ENCODE measurements around the gene PHACTR1. TPM values are rescaled to one million over a fixed set of nuclear protein-coding genes. Genes with fewer than 3 reads are reported as not detected.

The PHACTR1 gene
- total and polyA plus RNA-seq, 2 of the 4 experiments (the other 2 are of a cell fraction): not detected

GRCh38 chr6:12760911-12761310, 44.3 kb downstream of the PHACTR1 start:
- no peak overlapping the region for H3K56ac ChIP-seq (ENCODE audit: extremely low read depth, insufficient read depth, low read length)
- H4K20me1 ChIP-seq (ENCODE audit: insufficient read depth, low read length): no peaks in the 10 kb centered on the region
- no peaks in the 10 kb centered on the region for H3K36me3 ChIP-seq (ENCODE audit: control insufficient read depth, insufficient read depth, low read length)
- WGBS, 2 experiments (ENCODE audit: extremely low coverage in 2 of 2, insufficient read length in 1 of 2): 20% methylated on average over 1 of the region's 3 CpGs; no CpG with 5 or more reads in 1 of the 2 experiments
- no peak overlapping the region for H3K4ac ChIP-seq (ENCODE audit: low read depth, low read length)
- H3K9me3 ChIP-seq (ENCODE audit: control insufficient read depth, insufficient read depth, low read length): peaks cover 6% of the 10 kb centered on the region; the same call in 1 of the 2 replicates
- H2BK20ac ChIP-seq (ENCODE audit: low read depth, low read length): no peak overlapping the region
- no peak overlapping the region for H3K23ac ChIP-seq (ENCODE audit: low read depth, low read length)
- no peak overlapping the region for H2BK120ac ChIP-seq (ENCODE audit: low read depth, low read length)
- H2BK15ac ChIP-seq (ENCODE audit: low read depth, low read length): no peak overlapping the region
- BruUV-seq (replicated peaks): no TSS peak
- no peak overlapping the region for H3K9ac ChIP-seq (ENCODE audit: low read depth, low read length)
- ChIA-PET CTCF (no interaction called here), POLR2A (ENCODE audit: unreplicated experiment) (no interaction called here)
- H3K79me1 ChIP-seq (ENCODE audit: low read depth in 1 of 2, low read length in 2 of 2): no peaks in the 10 kb centered on the region
- no peaks in the 10 kb centered on the region for H3K9me1 ChIP-seq (ENCODE audit: insufficient read depth, low read length)
- in situ Hi-C loops (cut with MboI; ENCODE audit: low sequenced_read_pairs): no loop called here
- no peak overlapping the region for H2AFZ ChIP-seq (replicated peaks; ENCODE audit: low read length, poor library complexity)
- H3K14ac ChIP-seq (replicated peaks; ENCODE audit: low read depth, low read length): no peak overlapping the region
- intact Hi-C loops (cut with micrococcal nuclease): no loop called here
- no peak overlapping the region for H3K27ac ChIP-seq (ENCODE audit: insufficient read depth, low read length)
- H2BK5ac ChIP-seq (ENCODE audit: low read depth, low read length, poor library complexity, severe bottlenecking): no peak overlapping the region
- no peaks in the 10 kb centered on the region for H3K27me3 ChIP-seq (ENCODE audit: control insufficient read depth, insufficient read depth, low read length)
- DNase-seq: no peak
- H3K4me1 ChIP-seq (ENCODE audit: control insufficient read depth, insufficient read depth, low read length): no peaks in the 10 kb centered on the region
- ATAC-seq (ENCODE audit: low read depth): no peak
- H4K91ac ChIP-seq (ENCODE audit: insufficient read depth, low read depth, low read length): no peak overlapping the region
- dilution Hi-C loops (cut with HindIII; ENCODE audit: low sequenced_read_pairs, unreplicated experiment): no loop called here
- H4K8ac ChIP-seq (ENCODE audit: low read depth in 2 of 2, low read length in 2 of 2): no peak overlapping the region
- no peak overlapping the region for H3K4me3 ChIP-seq (ENCODE audit: insufficient read depth, low read depth, low read length)
- no peak overlapping the region for H3K18ac ChIP-seq (ENCODE audit: low read depth, low read length)
- TF ChIP-seq POLR2A (IDR thresholded peaks at IDR 0.05; ENCODE audit: low read depth, low read length) (no peak), ELK1 (IDR thresholded peaks at IDR 0.05; ENCODE audit: borderline replicate concordance, low read depth, low read length) (no peak), FOS (IDR thresholded peaks at IDR 0.05; ENCODE audit: low read depth, low read length) (no peak), BHLHE40 (IDR thresholded peaks at IDR 0.05; ENCODE audit: low read depth, low read length) (no peak), RFX5 (IDR thresholded peaks at IDR 0.05; ENCODE audit: low read depth, low read length) (no peak), MAZ (IDR thresholded peaks at IDR 0.05; ENCODE audit: borderline replicate concordance, low read depth, low read length) (no peak), MAFK (IDR thresholded peaks at IDR 0.05; ENCODE audit: low read depth, low read length) (no peak), CEBPB (IDR thresholded peaks at IDR 0.05; ENCODE audit: low read depth, low read length) (no peak), USF2 (IDR thresholded peaks at IDR 0.05; ENCODE audit: low read depth, low read length) (no peak), CTCF (conservative IDR thresholded peaks at IDR 0.05; ENCODE audit: low read depth, low read length) (no peak), RAD21 (IDR thresholded peaks at IDR 0.05; ENCODE audit: low read length) (no peak), MXI1 (IDR thresholded peaks at IDR 0.05; ENCODE audit: borderline replicate concordance, low read depth, low read length) (no peak), NFE2L2 (IDR thresholded peaks at IDR 0.05; ENCODE audit: low read depth, low read length) (no peak), RCOR1 (IDR thresholded peaks at IDR 0.05; ENCODE audit: insufficient replicate concordance, low read length) (no peak)
- H4K5ac ChIP-seq (ENCODE audit: low read depth, low read length): no peak overlapping the region
- H2AK5ac ChIP-seq (ENCODE audit: low read depth, low read length): no peak overlapping the region
- H3K4me2 ChIP-seq (ENCODE audit: low read depth, low read length): no peak overlapping the region
- no peak overlapping the region for H2AK9ac ChIP-seq (replicated peaks; ENCODE audit: low read depth, low read length, poor library complexity)
